Right ventricle myocardium inferior (tissue), 1 donor: Measurements from ENCODE around the gene SEC14L5. TPM values are rescaled to one million over a fixed set of nuclear protein-coding genes. Genes with fewer than 3 reads are reported as not detected.
A peak's percentile ranks its signal among the peaks of the same experiment; 100 is the strongest.
"Not testable (repeated sequence)": the region's sequence is repeated elsewhere in the genome, so short reads cannot be mapped to it uniquely, and the experiment has no call there.

Experiments
- ATAC-seq: fragments of 200-7000 bp; cut with Tn5 transposase; one replicate; pipeline ENCODE4 v1.9.1; 2020; ENCODE audit warnings: mild to moderate bottlenecking, moderate library complexity
- DNase-seq: peaks from one replicate; pipeline ENCODE4 v3.0.0; 2021; ENCODE audit errors: missing footprints
- intact Hi-C: fragments of 100-400 bp; cut with DNase I; formaldehyde crosslinking; loops from one replicate; pipeline ENCODE4 v1.11.0; 2022
- total RNA-seq: library from RNA; stranded (reverse); fragmentation: NEBNext Ultra II Directional; extraction: Animal tissue kit (Norgen Biotek cat#: 25700); gene quantifications from one replicate; pipeline ENCODE4 v1.2.1, GENCODE V29; 2021
- donor health status: DM: no; HTN: yes; CAD: no; lungs with severe emphysema.

SEC14L5 gene
- total RNA-seq, 1 donor from 2014 or later = 23.5 TPM

- ATAC-seq (peak; percentile 12), DNase-seq (no peak)
- intact Hi-C loops = no loop called here
These were observed 12.3 kb upstream of the SEC14L5 start for GRCh38 chr16:4945560-4946502.

DNA sequence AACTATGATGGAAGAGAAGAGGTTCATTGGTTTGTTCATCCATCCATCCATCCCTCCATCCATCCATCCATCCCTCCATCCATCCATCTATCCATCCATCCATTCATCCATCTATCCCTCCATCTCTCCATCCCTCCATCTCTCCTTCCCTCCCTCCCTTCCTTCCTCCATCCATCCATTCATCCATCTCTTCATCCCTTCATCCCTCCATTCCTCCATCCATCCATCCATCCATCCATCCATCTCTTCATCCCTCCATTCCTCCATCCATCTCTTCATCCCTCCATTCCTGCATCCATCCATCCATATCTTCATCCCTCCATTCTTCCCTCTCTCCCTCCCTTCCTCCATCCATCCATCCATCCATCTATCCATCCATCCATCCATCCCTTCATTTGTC is 11.2 kb upstream of the SEC14L5 start:
- no peak for DNase-seq
- ATAC-seq = no peak
- intact Hi-C loops = no loop called here

- no peak for DNase-seq
- ATAC-seq = no peak
- intact Hi-C loops = no loop called here
These were observed 10.2 kb upstream of the SEC14L5 start for GRCh38 chr16:4947722-4948503.

DNA sequence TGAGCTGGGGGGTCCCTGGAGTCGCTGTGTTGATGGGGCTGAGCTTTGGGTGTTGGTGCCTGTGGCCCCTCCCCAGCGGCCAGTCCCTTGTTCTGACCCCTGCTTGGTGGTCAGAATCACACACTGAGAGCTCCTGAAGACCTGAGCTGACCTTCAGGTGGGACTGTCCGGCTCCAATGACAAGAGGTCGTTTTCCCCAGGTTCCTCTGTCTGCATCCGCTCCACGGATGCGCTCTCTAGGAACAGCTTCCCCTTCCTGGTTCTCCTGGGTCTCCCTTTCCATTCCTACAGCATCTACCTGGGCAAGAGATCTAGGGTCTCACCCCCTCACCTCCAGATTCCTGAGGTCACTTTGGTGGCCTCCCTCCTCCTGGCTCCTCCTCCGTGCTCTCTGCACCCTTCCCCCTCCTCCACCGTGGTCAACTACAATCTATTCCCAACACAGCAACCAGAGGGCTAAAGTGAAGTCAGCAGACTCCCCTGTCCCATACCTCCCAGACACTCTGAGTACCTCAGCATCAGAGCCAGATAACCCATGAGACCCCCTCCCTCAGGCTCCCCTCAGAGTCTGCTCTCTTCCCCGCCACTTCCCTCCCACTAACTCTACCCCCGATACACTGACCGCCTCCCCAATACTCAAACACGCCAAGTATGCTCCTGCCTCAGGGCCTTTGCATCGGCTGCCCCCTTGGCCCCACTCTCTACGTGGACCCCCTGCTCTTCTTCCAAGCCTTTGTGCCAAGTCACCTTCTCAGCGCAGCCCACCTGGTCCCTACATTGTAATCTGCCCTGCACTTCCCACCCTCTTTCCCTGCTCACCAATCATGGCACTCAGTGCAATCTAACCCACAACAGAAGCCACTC is 9.0 kb upstream of the SEC14L5 start:
- ATAC-seq = no peak
- DNase-seq = no peak
- intact Hi-C loops = no loop called here

DNA sequence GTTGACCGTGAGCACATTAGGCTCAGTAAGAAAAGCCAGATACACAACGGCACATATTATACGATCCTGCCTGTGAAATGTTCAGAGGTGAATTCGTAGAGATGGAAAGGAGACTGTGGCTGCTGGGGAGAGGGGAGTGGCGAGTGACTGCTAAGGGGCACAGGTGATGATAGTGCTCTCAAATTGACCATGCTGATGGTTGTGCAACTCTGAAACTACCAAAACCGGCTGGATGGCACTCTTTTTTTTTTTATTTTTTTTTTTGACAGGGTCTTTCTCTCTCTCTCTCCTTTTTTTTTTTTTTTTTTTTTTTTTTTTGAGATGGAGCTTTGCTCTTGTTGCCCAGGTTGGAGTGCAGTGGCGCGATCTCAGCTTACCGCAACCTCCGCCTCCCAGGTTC is 8.1 kb upstream of the SEC14L5 start:
- DNase-seq (no peak), ATAC-seq (no peak)
- intact Hi-C loops = loop anchor here (10.0 kb wide), 3 partner anchors 255 to 435 kb away; partner anchors contain the start of genes MGRN1 and NUDT16L1

DNA sequence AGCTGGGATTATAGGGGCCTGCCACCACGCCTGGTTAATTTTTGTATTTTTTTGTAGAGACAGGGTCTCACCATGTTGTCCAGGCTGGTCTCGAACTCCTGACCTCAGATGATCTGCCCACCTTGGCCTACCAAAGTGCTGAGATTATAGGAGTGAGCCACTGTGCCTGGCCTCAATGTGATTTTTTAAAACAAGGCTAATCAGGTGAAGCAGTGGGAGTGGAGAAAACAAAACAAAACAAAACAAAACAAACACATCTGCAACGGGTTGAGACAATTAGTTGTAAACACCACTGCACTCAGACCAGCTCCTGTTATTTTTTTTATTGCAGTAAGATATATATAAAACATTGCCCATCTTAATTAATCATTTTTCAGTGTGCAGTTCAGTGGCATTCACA is 6.5 kb upstream of the SEC14L5 start:
- not testable (repeated sequence) for DNase-seq, ATAC-seq
- intact Hi-C loops = loop anchor here (10.0 kb wide), 3 partner anchors 257 to 437 kb away; partner anchors contain the start of genes MGRN1 and NUDT16L1

DNA sequence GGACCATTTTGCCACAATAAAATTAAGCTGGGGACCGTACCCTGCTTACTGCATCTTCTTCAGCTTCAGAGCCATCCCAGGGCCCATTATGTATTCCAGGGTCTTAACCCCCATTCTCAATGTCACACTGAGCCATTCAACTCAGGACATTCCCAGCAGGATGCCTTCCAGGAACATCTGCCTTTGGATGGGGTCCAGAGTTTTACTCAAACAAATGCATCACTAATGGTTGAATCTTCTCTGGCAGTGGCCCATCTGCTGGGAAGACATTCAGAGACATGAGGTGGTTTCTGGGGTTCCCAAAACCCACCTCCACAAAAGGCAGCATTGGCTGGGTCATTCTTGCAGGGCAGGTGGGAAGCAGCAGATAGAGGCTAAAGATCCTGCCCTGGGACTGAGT is 3.4 kb upstream of the SEC14L5 start:
- intact Hi-C loops = loop anchor here (5.0 to 10.0 kb wide), 6 partner anchors 92 to 440 kb away; partner anchors contain the start of genes ANKS3, DNAAF8, GLYR1 and MGRN1
- no peak for DNase-seq
- ATAC-seq = no peak

DNA sequence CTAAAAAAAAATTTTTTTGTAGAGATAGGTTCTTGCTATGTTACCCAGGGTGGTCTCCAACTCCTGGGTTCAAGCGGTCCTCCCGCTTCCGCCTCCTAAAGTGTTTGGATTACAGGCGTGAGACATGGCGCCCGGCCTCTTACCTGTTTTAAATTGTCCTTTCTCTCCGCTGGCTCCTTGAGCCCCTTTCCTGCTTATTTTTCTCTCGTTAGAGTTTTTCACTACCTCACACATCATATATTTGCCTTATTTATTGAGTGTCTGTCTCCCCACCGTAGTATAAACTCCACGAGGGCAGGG is 760 bp upstream of the SEC14L5 start:
- DNase-seq = no peak
- no peak for ATAC-seq

DNA sequence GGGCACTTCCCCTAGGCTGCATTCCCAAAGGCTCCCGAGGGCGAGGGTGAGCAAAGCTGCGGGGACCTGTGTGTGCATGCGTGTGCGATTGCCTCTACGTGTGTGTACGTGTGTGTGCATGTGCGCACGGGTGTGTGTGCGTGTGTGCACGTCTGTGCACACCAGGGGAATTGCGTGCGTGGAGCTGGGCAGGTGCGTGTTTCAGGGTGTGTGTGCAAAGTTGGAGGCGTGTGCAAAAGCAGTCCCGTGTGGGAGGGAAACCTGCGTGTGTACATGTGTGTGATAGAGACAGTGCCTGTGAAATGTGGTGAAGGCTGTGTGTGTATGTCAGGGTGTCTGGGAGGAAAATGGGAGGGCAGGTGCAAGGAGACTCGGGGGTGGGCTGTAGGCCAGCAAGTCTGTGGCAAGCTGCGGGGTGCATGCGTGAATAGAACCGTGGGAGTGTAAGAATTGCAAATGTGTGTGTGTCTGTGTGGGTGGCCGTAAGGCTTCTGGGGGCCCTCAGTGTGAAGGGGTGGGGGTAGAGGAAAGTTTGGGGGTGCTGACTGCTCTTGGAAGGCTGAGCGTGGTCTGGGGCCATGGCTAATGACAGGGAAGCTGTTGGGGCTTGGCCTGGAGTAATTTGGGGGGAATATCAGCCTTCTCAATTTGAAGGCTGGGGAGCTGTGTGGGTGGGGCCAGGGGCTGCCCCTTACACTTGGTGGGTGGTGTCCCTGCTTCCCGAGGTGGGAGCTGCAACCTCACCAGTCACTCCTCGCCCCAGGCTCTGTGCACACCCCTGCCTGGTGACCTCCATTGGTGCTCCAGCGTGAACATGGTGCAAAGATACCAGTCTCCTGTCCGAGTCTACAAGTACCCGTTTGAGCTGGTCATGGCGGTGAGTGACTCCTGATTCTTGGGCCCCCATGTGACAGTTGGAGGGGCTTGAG is 644 bp downstream of the SEC14L5 start:
- ATAC-seq (no peak), DNase-seq (no peak)
- intact Hi-C loops = loop anchor here (2.0 to 10.0 kb wide), 7 partner anchors 66 to 444 kb away; partner anchors contain the start of genes ANKS3, DNAAF8, GLYR1 and MGRN1

More for the DNA sequence above, 760 bp upstream of the SEC14L5 start:
- intact Hi-C loops = loop anchor here (5.0 to 10.0 kb wide), 6 partner anchors 95 to 443 kb away; partner anchors contain the start of genes ANKS3, DNAAF8, GLYR1 and MGRN1

GRCh38 chr16:4960579-4960978 is 2.4 kb downstream of the SEC14L5 start:
- no peak for ATAC-seq
- no peak for DNase-seq
- intact Hi-C loops = no loop called here

DNA sequence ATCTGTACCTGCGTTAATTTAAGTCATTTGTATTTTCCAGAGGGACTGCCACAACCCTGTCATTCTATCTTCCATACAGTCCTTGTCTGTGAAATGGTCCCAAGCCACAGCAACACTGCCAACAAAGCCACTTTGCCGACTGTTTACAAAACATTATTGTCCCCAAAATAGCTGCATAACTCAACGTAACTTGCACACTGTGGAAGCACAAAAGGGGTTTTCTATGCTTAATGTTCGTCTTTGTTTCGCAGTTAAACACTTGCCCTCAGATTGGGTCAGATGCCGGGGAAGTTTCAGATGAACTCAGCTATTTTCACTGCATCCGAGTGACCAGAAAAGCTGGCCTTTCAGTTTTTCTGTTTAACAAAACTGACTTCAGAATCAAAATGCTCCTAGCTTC is 4.6 kb downstream of the SEC14L5 start:
- intact Hi-C loops = no loop called here
- no peak for ATAC-seq
- no peak for DNase-seq

DNA sequence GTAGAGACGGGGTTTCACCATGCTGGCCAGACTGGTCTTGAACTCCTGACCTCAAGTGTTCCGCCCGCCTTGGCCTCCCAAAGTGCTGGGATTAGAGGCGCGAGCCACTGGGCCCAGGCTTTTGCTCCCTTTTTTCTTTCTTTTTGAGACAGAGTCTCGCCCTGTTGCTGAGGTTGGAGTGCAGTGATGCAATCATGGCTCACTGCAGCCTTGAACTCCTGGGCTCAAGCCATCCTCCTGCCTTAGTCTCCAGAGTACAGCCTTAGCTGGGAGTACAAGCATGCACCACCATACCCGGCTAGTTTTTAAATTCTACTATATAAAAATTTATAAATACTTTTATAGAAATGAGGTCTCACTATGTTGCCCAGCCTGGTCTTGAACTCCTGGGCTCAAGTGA is 5.4 kb downstream of the SEC14L5 start:
- DNase-seq, intact Hi-C loops, ATAC-seq: not testable (repeated sequence)

GRCh38 chr16:4966736-4967453 is 8.8 kb downstream of the SEC14L5 start:
- ATAC-seq (no peak), DNase-seq (no peak)
- intact Hi-C loops = no loop called here

- ATAC-seq, intact Hi-C loops, DNase-seq: not testable (repeated sequence)
These were observed 10.1 kb downstream of the SEC14L5 start for GRCh38 chr16:4968278-4968677.

- intact Hi-C loops = no loop called here
- no peak for ATAC-seq
- no peak for DNase-seq
These were observed 10.9 kb downstream of the SEC14L5 start for GRCh38 chr16:4968879-4969483.

GRCh38 chr16:4970010-4970409 is 11.9 kb downstream of the SEC14L5 start:
- ATAC-seq = no peak

More at GRCh38 chr16:4970010-4970409, 11.9 kb downstream of the SEC14L5 start:
- intact Hi-C loops = no loop called here
- DNase-seq = no peak
